Endothelial cell of umbilical vein (primary cell): ENCODE measurements around the gene RNF222. TPM values are rescaled to one million over a fixed set of nuclear protein-coding genes. Genes with fewer than 3 reads are reported as not detected.

Experiments used
- BruUV-seq: library from RNA; stranded (reverse); fragments of 400-500 nt; replicated peaks from 2 replicates; lab custom pipeline; 2021; lab: Mats Ljungman, UMichigan
- CTCF ChIA-PET: fragments of 300-600, 350-600 bp; sonication (Branson Sonifier 250); formaldehyde crosslinking; loops from one replicate; lab custom pipeline; 2021; ENCODE audit warnings: antibody characterized with exemption, inconsistent platforms; lab: Charles Lee
- POLR2A ChIA-PET: fragments of 300-600, 350-600 bp; sonication (Branson Sonifier 250); formaldehyde crosslinking; loops from one replicate; lab custom pipeline; 2021; ENCODE audit warnings: antibody characterized with exemption, inconsistent platforms; lab: Charles Lee
- DNase-seq: peaks from one replicate; pipeline ENCODE4 v3.0.0-alpha.2; 2011; ENCODE audit warnings: low read depth, low spot score
- FAIRE-seq: peaks from 2 replicates; lab custom pipeline; 2011; peaks lifted over from hg19 to GRCh38; lab: Jason Lieb, UNC
- H2AFZ ChIP-seq: 2 replicates; pipeline ENCODE4 v1.6.0; 2012; ENCODE audit warnings: low read depth, low read length, control low read depth, inconsistent platforms
- H3K27ac ChIP-seq: 2 replicates; pipeline ENCODE4 v1.5.1; 2011; ENCODE audit warnings: low read depth, mild to moderate bottlenecking, control low read depth, low read length, moderate library complexity; ENCODE audit not compliant: insufficient read depth
- H3K27me3 ChIP-seq, 2 experiments: 2 replicates each; pipeline versions ENCODE4 v1.6.0 to v1.6.1; 2011; ENCODE audit warnings: low read length in 2 of 2, mixed read lengths in 1 of 2; ENCODE audit not compliant: control insufficient read depth in 2 of 2, insufficient read depth in 2 of 2
- H3K36me3 ChIP-seq, 2 experiments: 2 replicates in 1 of 2; 3 replicates in 1 of 2; pipeline ENCODE4 v1.5.1; 2011; ENCODE audit warnings: low read length in 2 of 2, mild to moderate bottlenecking in 1 of 2, moderate library complexity in 1 of 2; ENCODE audit not compliant: control insufficient read depth in 2 of 2, insufficient read depth in 2 of 2; ENCODE audit errors: extremely low read depth in 1 of 2
- H3K4me1 ChIP-seq: 3 replicates; pipeline ENCODE4 v1.5.1; 2011; ENCODE audit warnings: mild to moderate bottlenecking, low read length; ENCODE audit not compliant: control insufficient read depth, insufficient read depth; ENCODE audit errors: extremely low read depth
- H3K4me2 ChIP-seq: 2 replicates; pipeline ENCODE4 v1.6.1; 2011; ENCODE audit warnings: low read length, control low read depth, mixed read lengths; ENCODE audit not compliant: insufficient read depth
- H3K4me3 ChIP-seq, 3 experiments: fragments of 200-600 bp in 1 of 3; sonication (generic), shearing (Covaris generic) in 1 of 3; replicated peaks in 1 of 3; 2 replicates each; pipeline ENCODE4 v1.5.1; 2011 to 2016; ENCODE audit warnings: control low read depth in 3 of 3, low read length in 3 of 3, mild to moderate bottlenecking in 2 of 3, inconsistent platforms in 1 of 3, low read depth in 1 of 3, moderate library complexity in 1 of 3; ENCODE audit not compliant: insufficient read depth in 1 of 3
- H3K79me2 ChIP-seq: 2 replicates; pipeline ENCODE4 v1.6.0; 2012; ENCODE audit warnings: low read length, inconsistent platforms; ENCODE audit not compliant: control insufficient read depth, insufficient read depth
- H3K9ac ChIP-seq: replicated peaks from 2 replicates; pipeline ENCODE3; 2011; ENCODE audit warnings: low read length, control low read depth; ENCODE audit not compliant: insufficient read depth; ENCODE audit errors: extremely low read depth
- H3K9me1 ChIP-seq: replicated peaks from 3 replicates; pipeline ENCODE4 v1.6.0; 2011; ENCODE audit warnings: mild to moderate bottlenecking, low read length; ENCODE audit not compliant: control insufficient read depth, insufficient read depth; ENCODE audit errors: extremely low read depth
- H3K9me3 ChIP-seq: replicated peaks from 2 replicates; pipeline ENCODE4 v1.5.1; 2012; ENCODE audit warnings: low read length, inconsistent platforms; ENCODE audit not compliant: control insufficient read depth, insufficient read depth
- H4K20me1 ChIP-seq: replicated peaks from 2 replicates; pipeline ENCODE3; 2011; ENCODE audit warnings: mild to moderate bottlenecking, low read length; ENCODE audit not compliant: control insufficient read depth, insufficient read depth; ENCODE audit errors: extremely low read depth
- EZH2 ChIP-seq: IDR thresholded peaks from 2 replicates; pipeline ENCODE4 v1.6.1; 2012; ENCODE audit warnings: borderline replicate concordance, low read depth, mild to moderate bottlenecking, moderate library complexity, low read length, inconsistent platforms; ENCODE audit not compliant: severe bottlenecking
- FOS ChIP-seq: IDR thresholded peaks from 2 replicates; pipeline ENCODE4 v1.6.1; 2011; ENCODE audit warnings: mild to moderate bottlenecking, low read length, moderate library complexity, borderline replicate concordance; ENCODE audit not compliant: insufficient read depth
- GATA2 ChIP-seq: IDR thresholded peaks from 2 replicates; pipeline ENCODE4 v1.7.0; 2011; ENCODE audit warnings: low read depth, mild to moderate bottlenecking, moderate library complexity, mixed read lengths, low read length; ENCODE audit not compliant: insufficient read length, insufficient read depth
- JUN ChIP-seq: IDR thresholded peaks from 2 replicates; pipeline ENCODE4 v1.6.1; 2011; ENCODE audit warnings: borderline replicate concordance, low read depth; ENCODE audit not compliant: insufficient read length, insufficient read depth
- MYC ChIP-seq: IDR thresholded peaks from one replicate; pipeline ENCODE4 v1.6.1; 2011; ENCODE audit warnings: mild to moderate bottlenecking, low read depth, low read length
- POLR2A ChIP-seq: IDR thresholded peaks from 2 replicates; pipeline ENCODE4 v1.6.1; 2012; ENCODE audit warnings: low read depth, mild to moderate bottlenecking, control low read depth, low read length
- POLR2AphosphoS5 ChIP-seq: IDR thresholded peaks from 2 replicates; pipeline ENCODE4 v1.6.1; 2012; ENCODE audit warnings: low read depth, mild to moderate bottlenecking, control low read depth, low read length, moderate library complexity; ENCODE audit not compliant: insufficient read depth
- dilution Hi-C: fragments of 300-500 bp; cut with MboI; formaldehyde crosslinking; loops from one replicate; pipeline ENCODE4 v1.15.0; 2019; ENCODE audit warnings: low sequenced_read_pairs; ENCODE audit not compliant: extremely low pct_ligation_motif_present
- intact Hi-C: fragments of 100-400 bp; cut with micrococcal nuclease; formaldehyde crosslinking; loops from one replicate; pipeline ENCODE4 v1.10.0; 2022
- polyA plus RNA-seq, 4 experiments: library from polyadenylated mRNA; depleted of rRNA in 3 of 4; stranded (reverse) in 3 of 4; unstranded in 1 of 4; fragments of >200 nt; gene quantifications; 2 replicates each; pipeline versions ENCODE4 v1.2.1 to v1.2.3, GENCODE V29; 2011 to 2012; ENCODE audit warnings: missing spikeins in 1 of 4
- total RNA-seq: library from RNA; stranded (reverse); gene quantifications from 2 replicates; pipeline ENCODE4 v1.2.3, GENCODE V29; 2021
- TF ChIP-seq, protein P1 (sequence below), 2 donors: IDR thresholded peaks; 1 replicate in 1 of 2; 2 replicates in 1 of 2; pipeline ENCODE4 v1.5.1; 2011; ENCODE audit warnings: low read length in 2 of 2, mild to moderate bottlenecking in 2 of 2, moderate library complexity in 2 of 2, control low read depth in 1 of 2, inconsistent platforms in 1 of 2, low read depth in 1 of 2; ENCODE audit not compliant: insufficient read depth in 1 of 2; ENCODE audit errors: extremely low read depth in 1 of 2
- TF ChIP-seq, protein P2 (sequence below): IDR thresholded peaks from 2 replicates; pipeline ENCODE4 v1.6.1; 2011; ENCODE audit not compliant: insufficient read depth, insufficient read length

Gene RNF222
- total and polyA plus RNA-seq, 2 donors (not counting 3 experiments of a cell fraction or from before 2014, with no cell fraction given), result not detected

DNA sequence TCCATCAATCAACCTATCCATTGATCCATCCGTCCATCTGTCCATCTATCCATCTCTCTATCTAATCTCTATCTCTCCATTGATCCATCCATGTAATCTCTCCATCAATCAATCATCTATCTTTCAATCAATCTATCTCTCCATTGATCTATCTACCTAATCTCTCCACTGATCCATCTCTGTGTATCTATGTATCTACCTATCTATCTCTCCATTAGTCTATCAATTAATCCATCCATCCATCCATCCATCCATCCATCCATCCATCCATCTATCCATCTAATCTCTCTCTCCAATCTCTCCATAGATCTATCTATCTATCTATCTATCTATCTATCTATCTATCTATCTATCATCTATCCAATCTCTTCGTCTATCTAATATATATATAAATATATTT, 3.5 kb upstream of the RNF222 start:
- H3K4me1 ChIP-seq, result no peaks in the 10 kb centered on the region
- ChIA-PET CTCF (no interaction called here), POLR2A (no interaction called here)
- DNase-seq (no peak), FAIRE-seq (no peak)
- intact Hi-C loops, result loop anchor here (5.0 kb wide), 1 partner anchor 399 kb away; the partner anchor contains the start of gene GUCY2D
- H3K9me1 ChIP-seq, result no peaks in the 10 kb centered on the region
- H3K9me3 ChIP-seq, result no peaks in the 10 kb centered on the region
- H3K27me3 ChIP-seq, result peaks cover 11 to 12% of the 10 kb centered on the region in 2 experiments
- no peak overlapping the region for H3K4me2 ChIP-seq
- TF ChIP-seq, protein P1, sequence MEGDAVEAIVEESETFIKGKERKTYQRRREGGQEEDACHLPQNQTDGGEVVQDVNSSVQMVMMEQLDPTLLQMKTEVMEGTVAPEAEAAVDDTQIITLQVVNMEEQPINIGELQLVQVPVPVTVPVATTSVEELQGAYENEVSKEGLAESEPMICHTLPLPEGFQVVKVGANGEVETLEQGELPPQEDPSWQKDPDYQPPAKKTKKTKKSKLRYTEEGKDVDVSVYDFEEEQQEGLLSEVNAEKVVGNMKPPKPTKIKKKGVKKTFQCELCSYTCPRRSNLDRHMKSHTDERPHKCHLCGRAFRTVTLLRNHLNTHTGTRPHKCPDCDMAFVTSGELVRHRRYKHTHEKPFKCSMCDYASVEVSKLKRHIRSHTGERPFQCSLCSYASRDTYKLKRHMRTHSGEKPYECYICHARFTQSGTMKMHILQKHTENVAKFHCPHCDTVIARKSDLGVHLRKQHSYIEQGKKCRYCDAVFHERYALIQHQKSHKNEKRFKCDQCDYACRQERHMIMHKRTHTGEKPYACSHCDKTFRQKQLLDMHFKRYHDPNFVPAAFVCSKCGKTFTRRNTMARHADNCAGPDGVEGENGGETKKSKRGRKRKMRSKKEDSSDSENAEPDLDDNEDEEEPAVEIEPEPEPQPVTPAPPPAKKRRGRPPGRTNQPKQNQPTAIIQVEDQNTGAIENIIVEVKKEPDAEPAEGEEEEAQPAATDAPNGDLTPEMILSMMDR (IDR thresholded peaks at IDR 0.05; ENCODE audit: extremely low read depth in 1 of 2, insufficient read depth in 1 of 2, low read depth in 1 of 2, low read length in 2 of 2), result no peak
- no peak for TF ChIP-seq MYC
- no peak for TF ChIP-seq JUN
- TF ChIP-seq POLR2AphosphoS5, result no peak
- TF ChIP-seq EZH2, result no peak
- TF ChIP-seq GATA2, result no peak
- TF ChIP-seq POLR2A, result no peak
- no peak for TF ChIP-seq FOS
- TF ChIP-seq, protein P2, sequence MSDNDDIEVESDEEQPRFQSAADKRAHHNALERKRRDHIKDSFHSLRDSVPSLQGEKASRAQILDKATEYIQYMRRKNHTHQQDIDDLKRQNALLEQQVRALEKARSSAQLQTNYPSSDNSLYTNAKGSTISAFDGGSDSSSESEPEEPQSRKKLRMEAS, result no peak
- no peaks in the 10 kb centered on the region for H4K20me1 ChIP-seq
- H3K9ac ChIP-seq, result no peak overlapping the region
- no peak overlapping the region for H3K27ac ChIP-seq
- no peak overlapping the region for H3K4me3 ChIP-seq
- H3K36me3 ChIP-seq, result no peaks in the 10 kb centered on the region
- dilution Hi-C loops, result no loop called here
- BruUV-seq, result no TSS peak
- H2AFZ ChIP-seq, result no peak overlapping the region
- no peaks in the 10 kb centered on the region for H3K79me2 ChIP-seq
